Stimulated activated CD8-positive, alpha-beta memory T cell treated with anti-CD3 and anti-CD28 coated beads, Interleukin-7, amount 100 ng/mL, for 24 hours (primary cell): ENCODE data around the gene TP53I11.

Source experiments
- DNase-seq: peaks from one replicate; pipeline ENCODE4 v3.0.0-alpha.2; 2020; ENCODE audit warnings: low read depth

The TP53I11 gene

GRCh38 chr11:44885065-44885810 lies 65.4 kb downstream of the TP53I11 start:
- no peak for DNase-seq

GRCh38 chr11:44884056-44884455 lies 66.6 kb downstream of the TP53I11 start:
- no peak for DNase-seq

GRCh38 chr11:44883277-44883676 lies 67.4 kb downstream of the TP53I11 start:
- DNase-seq, result no peak
